ENCODE results near the gene KRT2.

The KRT2 gene

DNA sequence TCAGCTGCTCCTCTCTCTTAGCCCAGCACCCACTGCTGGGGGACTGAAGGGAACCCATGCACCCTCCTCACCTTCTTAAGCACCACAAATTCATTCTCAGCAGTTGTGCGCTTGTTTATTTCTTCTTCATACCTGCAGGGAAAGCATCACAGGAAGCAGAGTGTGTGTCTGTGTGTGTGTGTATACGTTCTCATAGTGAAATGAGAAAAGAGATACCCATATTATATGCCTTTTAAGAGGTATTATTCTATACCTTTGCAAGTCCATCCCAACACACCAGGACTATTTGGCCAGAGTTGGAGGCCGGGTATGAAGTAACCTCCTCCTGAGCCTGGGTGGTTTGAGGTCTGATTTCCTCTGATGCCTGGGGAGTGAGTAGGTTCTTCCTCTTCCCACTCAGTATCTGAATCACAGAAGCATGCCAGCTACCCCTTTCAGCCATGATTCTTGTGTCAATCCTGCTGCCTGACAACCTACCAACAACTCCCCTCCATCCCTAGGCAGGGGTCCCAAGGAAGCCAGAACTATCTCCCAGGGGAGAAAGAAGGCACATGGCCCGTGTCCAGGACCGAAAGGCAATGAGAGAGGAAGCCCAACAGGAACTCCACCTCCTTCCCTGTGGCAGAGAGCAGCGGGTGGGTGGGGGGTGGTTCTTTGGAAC is 36.7 kb downstream of the KRT2 start:
- no peak for TF ChIP-seq ZFX (IDR thresholded peaks at IDR 0.05)
- TF ChIP-seq, protein P1, sequence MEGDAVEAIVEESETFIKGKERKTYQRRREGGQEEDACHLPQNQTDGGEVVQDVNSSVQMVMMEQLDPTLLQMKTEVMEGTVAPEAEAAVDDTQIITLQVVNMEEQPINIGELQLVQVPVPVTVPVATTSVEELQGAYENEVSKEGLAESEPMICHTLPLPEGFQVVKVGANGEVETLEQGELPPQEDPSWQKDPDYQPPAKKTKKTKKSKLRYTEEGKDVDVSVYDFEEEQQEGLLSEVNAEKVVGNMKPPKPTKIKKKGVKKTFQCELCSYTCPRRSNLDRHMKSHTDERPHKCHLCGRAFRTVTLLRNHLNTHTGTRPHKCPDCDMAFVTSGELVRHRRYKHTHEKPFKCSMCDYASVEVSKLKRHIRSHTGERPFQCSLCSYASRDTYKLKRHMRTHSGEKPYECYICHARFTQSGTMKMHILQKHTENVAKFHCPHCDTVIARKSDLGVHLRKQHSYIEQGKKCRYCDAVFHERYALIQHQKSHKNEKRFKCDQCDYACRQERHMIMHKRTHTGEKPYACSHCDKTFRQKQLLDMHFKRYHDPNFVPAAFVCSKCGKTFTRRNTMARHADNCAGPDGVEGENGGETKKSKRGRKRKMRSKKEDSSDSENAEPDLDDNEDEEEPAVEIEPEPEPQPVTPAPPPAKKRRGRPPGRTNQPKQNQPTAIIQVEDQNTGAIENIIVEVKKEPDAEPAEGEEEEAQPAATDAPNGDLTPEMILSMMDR (conservative IDR thresholded peaks at IDR 0.05): no peak
- H3K27ac ChIP-seq: no peak overlapping the region

DNA sequence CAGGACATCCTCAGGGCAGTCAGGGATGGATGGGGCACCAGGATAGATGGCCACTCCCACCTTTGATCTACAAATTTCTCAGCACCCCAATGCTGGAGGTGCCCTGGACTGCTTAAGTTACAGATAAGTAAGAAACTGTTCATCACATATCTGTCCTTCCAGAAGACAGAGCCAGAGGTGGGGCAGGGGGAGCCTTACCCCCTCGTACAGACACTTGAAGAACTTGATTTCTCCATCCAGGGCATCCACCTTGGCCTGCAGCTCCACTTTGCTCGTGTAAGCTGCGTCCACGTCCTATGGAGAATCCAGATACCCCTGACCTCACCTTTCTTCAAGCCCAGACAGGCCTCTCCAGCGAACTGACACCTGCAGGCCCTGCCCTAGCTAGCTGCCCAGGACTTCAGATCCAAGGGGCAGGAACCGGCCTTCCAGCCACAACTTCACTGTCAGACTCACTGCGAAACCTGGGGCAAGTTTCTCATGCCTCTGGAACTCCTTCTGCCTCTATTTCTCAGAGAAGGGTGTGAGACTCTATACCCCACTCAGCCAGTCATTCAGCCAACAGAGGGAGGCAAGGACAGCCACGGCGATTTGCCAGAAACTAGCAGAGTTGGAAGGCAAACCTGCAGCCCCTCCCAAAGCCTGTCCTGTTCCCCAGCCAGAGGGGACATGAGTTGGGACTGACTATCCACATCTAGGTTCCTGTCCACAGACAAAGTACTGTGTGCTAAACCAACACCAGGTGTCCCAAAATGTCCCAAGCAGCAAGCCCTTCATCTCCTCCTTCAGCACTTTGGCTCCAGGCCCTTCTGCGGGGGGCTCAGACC is 37.4 kb downstream of the KRT2 start:
- no peak for TF ChIP-seq ZFX (IDR thresholded peaks at IDR 0.05)
- TF ChIP-seq, protein P1 (conservative IDR thresholded peaks at IDR 0.05): no peak
- H3K27ac ChIP-seq: no peak overlapping the region

DNA sequence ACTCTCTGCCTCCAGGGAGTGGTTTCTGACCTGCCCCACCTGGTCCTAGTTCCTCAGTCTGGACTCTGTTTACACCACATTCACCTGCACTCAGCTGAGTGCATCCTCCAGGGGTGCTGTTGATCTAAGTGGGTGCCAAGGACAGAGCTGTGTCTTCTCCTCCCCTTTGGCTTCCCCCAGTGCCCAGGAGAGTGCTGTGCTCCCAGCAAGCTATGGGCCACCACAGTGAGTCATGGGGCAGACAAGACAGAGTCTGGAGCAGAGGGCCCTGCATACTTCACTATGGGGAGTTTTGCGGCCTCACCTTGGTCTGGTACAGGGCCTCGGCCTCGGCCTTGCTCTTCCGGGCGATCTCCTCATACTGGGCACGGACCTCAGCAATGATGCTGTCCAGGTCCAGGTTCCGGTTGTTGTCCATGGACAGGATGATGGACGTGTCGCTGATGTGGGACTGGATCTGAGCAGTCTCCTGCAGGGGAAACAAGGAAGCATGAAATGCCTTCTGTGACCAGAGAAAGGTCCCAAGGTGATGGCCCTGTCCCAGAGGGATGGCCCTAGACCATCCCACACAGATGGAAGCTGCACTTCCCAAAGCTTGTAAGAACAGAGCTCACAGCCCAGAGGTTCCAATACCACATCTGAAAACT is 38.5 kb downstream of the KRT2 start:
- TF ChIP-seq ZFX (IDR thresholded peaks at IDR 0.05): no peak
- TF ChIP-seq, protein P1 (conservative IDR thresholded peaks at IDR 0.05): no peak
- no peak overlapping the region for H3K27ac ChIP-seq

DNA sequence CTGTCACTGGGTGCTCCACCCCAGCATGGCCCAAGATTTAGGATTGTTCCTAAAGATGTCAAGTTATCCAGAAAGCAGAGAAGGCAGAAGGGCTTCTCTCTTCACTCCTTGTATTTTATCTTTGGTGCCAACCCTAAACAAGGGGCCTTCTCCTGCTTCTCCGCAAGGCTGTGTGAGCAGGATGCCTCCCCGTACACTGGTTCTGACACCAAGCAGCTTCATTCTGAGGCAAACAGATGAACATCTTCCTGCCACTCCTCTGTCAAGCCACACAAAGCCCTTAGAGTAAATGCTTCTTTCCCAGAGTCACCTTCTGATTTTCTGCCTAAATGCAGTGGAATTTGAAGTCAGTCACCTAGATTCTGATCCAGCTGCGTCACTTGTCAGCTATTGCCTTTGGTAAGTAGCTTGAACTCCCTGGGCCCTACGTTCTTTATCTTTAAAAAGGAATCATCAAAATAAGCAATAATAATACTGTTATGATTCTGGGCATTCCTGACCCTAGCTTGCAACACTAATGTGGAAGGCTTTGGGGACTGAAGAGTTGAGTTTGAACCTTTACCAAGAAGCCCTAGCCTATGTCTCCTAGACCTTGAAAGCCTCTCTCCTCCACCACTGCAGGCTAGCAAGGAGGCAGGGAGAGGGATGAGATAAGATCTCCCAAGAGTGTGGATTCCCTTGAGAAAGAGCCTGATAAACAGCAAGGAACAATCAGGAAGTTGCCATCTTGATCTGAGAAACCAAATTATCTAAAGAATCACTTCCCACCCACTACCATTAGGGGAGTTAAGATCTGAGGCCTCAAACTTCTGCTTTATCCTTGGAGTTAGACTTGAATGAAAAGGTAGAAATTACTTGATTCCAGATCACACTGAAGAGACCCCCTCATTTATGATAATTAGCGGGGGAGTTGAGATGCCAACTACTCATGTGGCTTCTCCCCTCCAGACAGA is 39.3 kb downstream of the KRT2 start:
- no peak overlapping the region for H3K27ac ChIP-seq
- TF ChIP-seq ZFX (IDR thresholded peaks at IDR 0.05): no peak
- TF ChIP-seq, protein P1 (conservative IDR thresholded peaks at IDR 0.05): no peak

DNA sequence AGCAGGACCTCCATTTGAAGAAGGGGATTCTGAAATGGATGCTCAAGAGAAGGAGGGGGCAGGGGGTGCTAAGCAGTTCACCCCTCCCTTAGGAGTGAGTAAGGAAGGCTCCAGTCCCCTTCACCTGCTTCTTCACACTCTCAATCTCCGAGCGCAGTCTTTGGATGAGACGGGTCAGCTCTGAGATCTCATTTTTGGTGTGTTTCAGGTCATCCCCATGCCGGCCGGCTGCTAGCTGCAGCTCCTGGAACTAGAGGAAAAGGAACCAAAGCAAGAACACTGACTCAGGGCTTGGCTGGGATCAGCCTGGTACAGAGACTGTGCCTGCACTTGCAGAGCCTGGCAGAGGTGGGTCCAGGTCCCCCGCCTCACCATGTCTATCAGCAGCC is 40.9 kb downstream of the KRT2 start:
- TF ChIP-seq, protein P1 (conservative IDR thresholded peaks at IDR 0.05): no peak
- TF ChIP-seq ZFX (IDR thresholded peaks at IDR 0.05): no peak
- H3K27ac ChIP-seq: no peak overlapping the region

DNA sequence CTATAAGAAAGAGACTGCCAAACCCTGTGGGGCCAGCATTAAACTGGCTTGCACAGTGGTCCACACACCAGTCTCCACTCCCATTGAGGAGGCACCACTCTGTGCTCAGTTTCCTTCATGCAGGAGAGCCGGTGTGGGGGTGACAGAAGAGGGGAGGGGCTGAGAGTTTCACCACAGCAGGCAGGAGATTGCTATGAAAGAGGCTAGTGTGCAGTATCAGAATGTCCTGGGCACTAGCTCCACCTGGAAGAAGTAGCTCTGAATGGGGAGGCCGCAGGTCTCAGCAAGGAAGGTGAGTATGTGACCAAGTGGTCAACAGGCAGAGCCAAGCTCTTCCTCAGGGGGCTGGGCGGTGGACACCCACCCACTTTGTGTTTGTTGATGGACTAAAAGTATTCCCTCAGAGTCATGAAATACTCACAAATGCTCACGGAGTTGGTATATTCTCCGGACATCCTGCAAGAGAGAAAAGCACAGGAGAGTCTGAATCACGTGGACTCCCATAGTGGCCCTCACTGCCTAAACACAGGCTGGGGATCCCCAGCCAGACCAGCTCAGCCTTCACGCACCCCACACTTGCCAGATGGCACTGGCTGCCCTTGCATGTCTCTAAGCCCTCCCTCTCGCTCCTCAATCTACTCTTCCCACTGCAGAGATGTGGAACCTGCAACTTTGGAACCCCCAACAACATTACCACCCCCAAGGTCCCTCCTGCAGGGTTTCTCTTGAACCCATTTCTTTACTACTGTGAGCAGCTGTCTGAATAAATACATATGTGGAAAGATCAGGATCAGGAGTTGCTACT is 43.0 kb downstream of the KRT2 start:
- no peak for TF ChIP-seq ZFX (IDR thresholded peaks at IDR 0.05)
- TF ChIP-seq, protein P1 (conservative IDR thresholded peaks at IDR 0.05): no peak
- H3K27ac ChIP-seq: no peak overlapping the region
